CD4-positive, alpha-beta memory T cell (primary cell): Measurements from ENCODE around the gene CXCL9. TPM values are rescaled to one million over a fixed set of nuclear protein-coding genes. Genes with fewer than 3 reads are reported as not detected.

Experiments
- CTCF ChIA-PET: fragments of 350-600 bp; sonication (Branson Sonifier 250); formaldehyde crosslinking; loops from one replicate; lab custom pipeline; 2021; ENCODE audit warnings: inconsistent platforms; ENCODE audit not compliant: partially characterized antibody; lab: Charles Lee
- POLR2A ChIA-PET: fragments of 350-600 bp; sonication (Branson Sonifier 250); formaldehyde crosslinking; loops from one replicate; lab custom pipeline; 2021; ENCODE audit not compliant: partially characterized antibody; lab: Charles Lee
- DNase-seq, 5 donors: peaks; one replicate each; pipeline versions ENCODE4 v3.0.0 to v3.0.0-alpha.2; 2020 to 2022; ENCODE audit warnings: mixed read lengths in 1 of 5
- H3K27ac ChIP-seq: one replicate; pipeline ENCODE4 v1.7.0; 2013; ENCODE audit warnings: low read depth, low read length
- H3K27me3 ChIP-seq: 2 replicates; pipeline ENCODE4 v1.7.0; 2013; ENCODE audit warnings: mild to moderate bottlenecking, low read length, moderate library complexity; ENCODE audit not compliant: insufficient read depth
- H3K36me3 ChIP-seq: 2 replicates; pipeline ENCODE4 v1.7.0; 2013; ENCODE audit warnings: mild to moderate bottlenecking, low read length, moderate library complexity; ENCODE audit not compliant: insufficient read depth
- H3K4me1 ChIP-seq: 2 replicates; pipeline ENCODE4 v1.7.0; 2013; ENCODE audit warnings: mild to moderate bottlenecking, low read length, moderate library complexity; ENCODE audit not compliant: insufficient read depth
- H3K4me3 ChIP-seq, 2 donors: one replicate each; pipeline ENCODE4 v1.7.0; 2013; ENCODE audit warnings: low read length in 2 of 2, mild to moderate bottlenecking in 1 of 2
- H3K9me3 ChIP-seq, 2 donors: one replicate each; pipeline ENCODE4 v1.7.0; 2013; ENCODE audit warnings: low read length in 2 of 2, control low read depth in 1 of 2; ENCODE audit not compliant: control insufficient read depth in 1 of 2
- H3K27ac Mint-ChIP-seq, 7 donors: one replicate each; pipeline ENCODE4 v1.8.0; 2020 to 2021; ENCODE audit warnings: mixed read lengths in 7 of 7, mild to moderate bottlenecking in 6 of 7, inconsistent platforms in 3 of 7, moderate library complexity in 3 of 7
- H3K27me3 Mint-ChIP-seq, 2 donors: one replicate each; pipeline ENCODE4 v1.8.0; 2020 to 2021; ENCODE audit warnings: mixed read lengths in 2 of 2
- H3K36me3 Mint-ChIP-seq, 2 donors: one replicate each; pipeline ENCODE4 v1.8.0; 2020 to 2021; ENCODE audit warnings: mixed read lengths in 2 of 2, inconsistent platforms in 1 of 2, mild to moderate bottlenecking in 1 of 2
- H3K4me1 Mint-ChIP-seq, 4 donors: one replicate each; pipeline ENCODE4 v1.8.0; 2020 to 2021; ENCODE audit warnings: mixed read lengths in 4 of 4, mild to moderate bottlenecking in 1 of 4
- H3K4me3 Mint-ChIP-seq, 8 donors: one replicate each; pipeline ENCODE4 v1.8.0; 2020 to 2021; ENCODE audit warnings: mixed read lengths in 8 of 8, mild to moderate bottlenecking in 7 of 8, moderate library complexity in 6 of 8, inconsistent platforms in 3 of 8
- H3K9me3 Mint-ChIP-seq, 8 donors: one replicate each; pipeline ENCODE4 v1.8.0; 2020 to 2021; ENCODE audit warnings: mixed read lengths in 8 of 8, mild to moderate bottlenecking in 5 of 8, inconsistent platforms in 3 of 8, moderate library complexity in 1 of 8
- intact Hi-C: fragments of 100-400 bp; cut with micrococcal nuclease; formaldehyde crosslinking; loops from one replicate; pipeline ENCODE4 v1.15.1; 2023
- polyA plus RNA-seq, 2 donors: library from polyadenylated mRNA; unstranded; fragments of 300-500 nt; fragmentation: Illumina TruSeq; gene quantifications; one replicate each; pipeline ENCODE4 v1.2.3, GENCODE V29; 2021
- total RNA-seq, 2 experiments: library from RNA; stranded (reverse); gene quantifications; one replicate each; pipeline ENCODE4 v1.2.3, GENCODE V29; 2021

The CXCL9 gene
- total and polyA plus RNA-seq, 4 experiments from 2014 or later = 0.58 to 1.4 TPM; not detected in 2

DNA sequence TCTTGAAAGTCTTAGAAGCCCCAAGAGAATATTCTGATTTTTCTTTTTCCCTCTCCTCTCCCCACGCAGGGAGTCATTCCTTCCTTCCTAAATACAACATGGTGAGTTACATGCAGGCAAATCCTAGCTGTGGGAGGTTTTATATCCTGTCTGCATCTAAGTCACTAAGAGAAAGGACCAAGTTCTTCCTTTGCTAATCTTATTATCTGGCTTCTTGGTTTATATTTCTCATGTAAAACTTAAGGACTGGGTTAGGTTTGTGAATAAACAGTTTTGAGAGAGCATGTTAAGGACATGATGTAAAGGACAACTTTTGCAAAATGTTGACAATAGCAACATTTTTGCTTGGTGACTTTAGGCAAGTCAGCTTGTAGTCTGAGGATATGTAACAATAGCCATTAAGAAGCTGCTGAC lies 5.1 kb upstream of the CXCL9 start:
- DNase-seq = no peak
- no peaks in the 10 kb centered on the region for H3K9me3 ChIP-seq
- H3K9me3 Mint-ChIP-seq = no peaks in the 10 kb centered on the region
- H3K4me3 ChIP-seq = no peak overlapping the region
- H3K36me3 ChIP-seq = no peaks in the 10 kb centered on the region
- H3K36me3 Mint-ChIP-seq = no peaks in the 10 kb centered on the region
- H3K27ac ChIP-seq = no peak overlapping the region
- CTCF ChIA-PET = no interaction called here
- H3K27me3 ChIP-seq = no peaks in the 10 kb centered on the region
- POLR2A ChIA-PET = no interaction called here
- H3K27me3 Mint-ChIP-seq = peaks cover 0 to 3% of the 10 kb centered on the region in 2 donors
- H3K4me1 ChIP-seq = no peaks in the 10 kb centered on the region
- intact Hi-C loops = no loop called here
- H3K4me1 Mint-ChIP-seq = no peaks in the 10 kb centered on the region
- H3K27ac Mint-ChIP-seq = no peak overlapping the region
- H3K4me3 Mint-ChIP-seq = no peak overlapping the region

DNA sequence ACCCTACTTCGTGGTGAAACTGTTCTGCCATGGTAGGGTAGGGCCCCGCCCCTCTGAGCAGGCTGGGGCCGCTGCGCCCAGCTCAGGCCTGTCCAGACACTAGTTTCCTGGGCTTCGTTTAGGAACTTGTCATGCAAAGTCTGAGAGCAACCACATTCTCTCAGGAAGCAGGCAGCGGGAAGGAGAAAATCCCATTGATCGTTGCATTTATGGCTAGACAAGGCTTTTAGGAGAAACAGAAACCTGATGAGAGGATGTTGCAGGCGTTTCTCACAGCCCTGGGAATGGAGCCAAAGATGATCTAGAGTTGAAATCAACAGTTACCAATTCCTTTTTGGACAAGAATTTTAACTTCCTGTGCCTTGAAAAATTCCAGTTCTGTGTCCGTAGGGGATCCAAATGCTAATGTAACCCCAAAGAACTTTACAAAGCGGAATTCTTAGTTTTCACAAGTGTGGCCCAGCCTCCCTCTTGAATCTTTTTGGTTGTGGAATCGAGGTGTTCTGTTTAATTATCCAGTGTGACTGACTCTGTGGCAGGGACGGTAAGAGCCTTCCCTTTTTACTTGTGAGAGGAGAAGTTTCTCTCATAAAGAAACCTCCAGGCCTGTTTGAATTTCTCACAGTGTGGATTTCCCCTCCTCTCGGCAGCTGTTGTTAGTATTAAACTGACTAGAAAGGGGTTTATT lies 4.5 kb upstream of the CXCL9 start:
- Mint-ChIP-seq H3K36me3 (no peaks in the 10 kb centered on the region), H3K27me3 (peaks cover 3% of the 10 kb centered on the region in 2 donors), H3K9me3 (no peaks in the 10 kb centered on the region), H3K4me3 (no peak overlapping the region), H3K27ac (no peak overlapping the region), H3K4me1 (no peaks in the 10 kb centered on the region)
- Histone ChIP-seq H3K4me3 (no peak overlapping the region), H3K4me1 (no peaks in the 10 kb centered on the region), H3K36me3 (no peaks in the 10 kb centered on the region), H3K9me3 (no peaks in the 10 kb centered on the region), H3K27ac (no peak overlapping the region), H3K27me3 (no peaks in the 10 kb centered on the region)
- intact Hi-C loops = no loop called here
- no peak for DNase-seq
- POLR2A ChIA-PET = no interaction called here
- CTCF ChIA-PET = no interaction called here

DNA sequence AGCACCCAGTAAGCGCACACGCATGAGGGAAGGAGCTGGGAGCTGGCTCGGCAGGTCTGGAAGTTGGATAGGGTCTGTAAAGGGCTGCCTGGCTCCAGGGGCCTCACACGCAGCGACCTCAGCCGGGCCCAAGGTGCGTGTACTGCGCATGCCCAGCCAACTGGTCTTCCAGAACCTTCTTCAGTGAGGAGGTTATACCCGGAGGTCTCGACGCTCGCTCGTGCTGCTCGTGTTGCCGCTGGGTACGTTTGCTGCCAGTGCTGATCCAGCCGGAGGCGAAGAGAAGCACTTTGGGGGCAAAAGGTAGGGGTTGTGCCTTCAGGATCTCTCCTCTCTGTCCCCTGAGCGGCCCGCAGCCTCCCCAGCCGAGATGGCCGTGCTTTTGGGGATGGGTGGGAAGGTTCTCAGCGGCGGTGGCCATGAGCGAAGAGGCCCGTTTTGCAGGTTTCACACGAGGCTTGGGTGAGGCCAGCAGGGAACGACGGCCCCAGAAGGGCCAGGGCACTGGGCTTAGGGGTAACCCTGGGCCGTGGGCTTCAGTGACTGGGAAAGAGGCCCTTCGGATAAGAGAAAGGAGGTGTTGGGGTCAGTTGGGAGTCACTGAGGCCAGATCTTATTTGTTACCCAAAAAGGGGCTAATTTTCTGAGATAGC lies 3.8 kb upstream of the CXCL9 start:
- Mint-ChIP-seq H3K4me1 (no peaks in the 10 kb centered on the region), H3K27me3 (peaks cover 3 to 4% of the 10 kb centered on the region in 2 donors), H3K27ac (no peak overlapping the region), H3K9me3 (no peaks in the 10 kb centered on the region), H3K4me3 (no peak overlapping the region), H3K36me3 (no peaks in the 10 kb centered on the region)
- ChIA-PET CTCF (interaction anchor here (2.9 kb wide), 1 partner anchor 16 kb away, joined by 11 read pairs; no protein-coding TSS in a partner anchor), POLR2A (no interaction called here)
- Histone ChIP-seq H3K27me3 (no peaks in the 10 kb centered on the region), H3K9me3 (no peaks in the 10 kb centered on the region), H3K36me3 (no peaks in the 10 kb centered on the region), H3K27ac (no peak overlapping the region), H3K4me1 (no peaks in the 10 kb centered on the region), H3K4me3 (no peak overlapping the region)
- no peak for DNase-seq
- intact Hi-C loops = no loop called here

DNA sequence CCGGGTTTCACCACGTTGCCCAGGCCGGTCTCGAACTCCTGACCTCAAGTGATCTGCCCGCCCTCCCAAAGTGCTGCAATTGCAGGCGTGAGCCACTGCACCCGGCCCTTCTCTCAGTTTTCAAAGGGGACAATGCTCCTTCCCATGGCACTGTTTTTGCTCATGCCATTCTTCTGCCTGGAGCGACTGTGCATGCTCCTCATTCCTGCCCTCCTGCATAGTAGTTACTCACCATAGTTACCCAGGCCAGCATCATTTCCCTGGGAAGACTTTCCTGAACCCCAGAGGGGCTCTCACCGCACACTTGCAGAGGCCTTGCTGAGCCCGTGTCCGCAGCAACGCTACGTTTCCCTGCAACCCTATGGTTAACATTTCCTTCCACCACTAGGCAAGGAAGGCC lies 3.3 kb upstream of the CXCL9 start:
- H3K27ac Mint-ChIP-seq = no peak overlapping the region
- no peaks in the 10 kb centered on the region for H3K36me3 Mint-ChIP-seq
- no peaks in the 10 kb centered on the region for H3K9me3 Mint-ChIP-seq
- H3K4me3 ChIP-seq = no peak overlapping the region
- intact Hi-C loops = no loop called here
- H3K4me1 ChIP-seq = no peaks in the 10 kb centered on the region
- H3K27me3 ChIP-seq = no peaks in the 10 kb centered on the region
- H3K4me3 Mint-ChIP-seq = no peak overlapping the region
- DNase-seq = no peak
- peaks cover 6 to 8% of the 10 kb centered on the region in 2 donors for H3K27me3 Mint-ChIP-seq
- ChIA-PET POLR2A (no interaction called here), CTCF (interaction anchor here (0.6 to 2.9 kb wide), 2 partner anchors 15 to 29 kb away, joined by 3 to 11 read pairs; no protein-coding TSS in a partner anchor)
- H3K4me1 Mint-ChIP-seq = no peaks in the 10 kb centered on the region
- H3K27ac ChIP-seq = no peak overlapping the region
- H3K9me3 ChIP-seq = no peaks in the 10 kb centered on the region
- H3K36me3 ChIP-seq = no peaks in the 10 kb centered on the region

DNA sequence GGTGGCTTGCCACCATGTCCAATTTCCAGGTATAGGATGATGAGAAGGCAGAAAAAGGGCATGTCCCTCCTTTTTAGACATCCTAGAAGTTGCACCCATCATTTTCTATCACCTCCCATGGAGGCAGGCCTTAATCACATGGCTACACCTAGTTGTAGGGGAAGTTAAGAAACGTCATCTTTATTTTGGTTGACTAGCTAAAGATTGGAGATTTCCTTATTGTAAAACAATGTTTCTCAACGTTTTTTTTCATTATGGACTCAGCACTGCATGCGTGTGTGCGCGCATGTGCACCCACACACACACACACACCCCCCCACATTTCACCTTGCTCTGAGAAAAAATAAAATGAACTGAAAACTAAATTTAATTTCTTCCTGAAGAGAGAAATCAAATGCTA lies 2.0 kb upstream of the CXCL9 start:
- H3K27ac Mint-ChIP-seq = no peak overlapping the region
- Histone ChIP-seq H3K4me1 (no peaks in the 10 kb centered on the region), H3K4me3 (no peak overlapping the region), H3K27ac (no peak overlapping the region), H3K9me3 (no peaks in the 10 kb centered on the region), H3K36me3 (no peaks in the 10 kb centered on the region), H3K27me3 (no peaks in the 10 kb centered on the region)
- no peaks in the 10 kb centered on the region for H3K4me1 Mint-ChIP-seq
- no peaks in the 10 kb centered on the region for H3K9me3 Mint-ChIP-seq
- no peaks in the 10 kb centered on the region for H3K36me3 Mint-ChIP-seq
- DNase-seq = no peak
- intact Hi-C loops = no loop called here
- no peak overlapping the region for H3K4me3 Mint-ChIP-seq
- ChIA-PET POLR2A (no interaction called here), CTCF (interaction anchor here (0.7 to 2.9 kb wide), 3 partner anchors 14 to 93 kb away, joined by 3 to 11 read pairs (median 4); no protein-coding TSS in a partner anchor)
- H3K27me3 Mint-ChIP-seq = peaks cover 6 to 8% of the 10 kb centered on the region in 2 donors

DNA sequence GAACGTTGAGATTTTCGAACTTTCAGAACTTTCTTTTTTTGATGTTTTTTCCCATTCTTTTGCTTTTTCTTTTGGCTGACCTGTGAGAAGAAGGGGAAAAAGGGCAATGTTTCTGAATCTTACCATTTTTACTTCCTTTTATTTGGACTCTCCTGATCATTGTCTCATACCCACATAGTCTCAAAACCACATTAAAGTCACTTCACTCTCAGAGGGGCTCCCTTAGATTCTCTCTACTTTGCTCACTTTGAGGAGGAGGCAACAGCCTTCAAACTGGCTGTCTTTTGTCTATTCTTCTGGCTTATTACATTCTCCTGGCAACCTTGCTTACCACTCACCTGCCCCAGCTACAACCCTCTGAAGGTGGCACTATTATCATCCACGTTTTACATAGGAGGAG lies 3.7 kb downstream of the CXCL9 start:
- ChIA-PET POLR2A (no interaction called here), CTCF (no interaction called here)
- H3K4me3 ChIP-seq = no peak overlapping the region
- Mint-ChIP-seq H3K4me3 (no peak overlapping the region), H3K27ac (no peak overlapping the region), H3K4me1 (no peaks in the 10 kb centered on the region), H3K27me3 (peaks cover 3 to 16% of the 10 kb centered on the region in 2 donors), H3K9me3 (no peaks in the 10 kb centered on the region), H3K36me3 (no peaks in the 10 kb centered on the region)
- no peak overlapping the region for H3K27ac ChIP-seq
- H3K4me1 ChIP-seq = no peaks in the 10 kb centered on the region
- H3K36me3 ChIP-seq = no peaks in the 10 kb centered on the region
- no peaks in the 10 kb centered on the region for H3K27me3 ChIP-seq
- intact Hi-C loops = no loop called here
- no peaks in the 10 kb centered on the region for H3K9me3 ChIP-seq
- no peak for DNase-seq

DNA sequence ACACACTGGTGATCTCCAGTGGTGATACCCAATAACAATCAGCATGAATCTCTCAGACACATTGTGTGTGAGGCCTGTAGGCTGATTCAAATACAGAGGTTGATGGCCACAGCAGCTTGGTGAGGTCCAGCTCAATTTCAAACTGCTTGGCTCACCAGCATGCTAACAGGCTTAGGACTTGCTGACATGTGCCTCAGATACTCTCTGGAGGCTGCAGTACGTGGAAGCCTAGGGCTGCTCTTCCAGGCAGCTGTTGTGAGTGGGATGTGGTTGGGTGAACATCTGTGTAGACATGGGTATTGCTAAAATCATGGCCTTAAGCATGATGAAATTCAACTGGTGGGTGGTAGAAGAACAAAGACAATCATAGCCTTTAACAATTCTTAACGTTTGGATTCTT lies 4.3 kb downstream of the CXCL9 start:
- Mint-ChIP-seq H3K4me1 (no peaks in the 10 kb centered on the region), H3K36me3 (no peaks in the 10 kb centered on the region), H3K27me3 (peaks cover 3 to 16% of the 10 kb centered on the region in 2 donors), H3K4me3 (no peak overlapping the region), H3K27ac (no peak overlapping the region), H3K9me3 (no peaks in the 10 kb centered on the region)
- DNase-seq = no peak
- Histone ChIP-seq H3K27ac (no peak overlapping the region), H3K36me3 (no peaks in the 10 kb centered on the region), H3K27me3 (no peaks in the 10 kb centered on the region), H3K4me1 (no peaks in the 10 kb centered on the region), H3K9me3 (no peaks in the 10 kb centered on the region), H3K4me3 (no peak overlapping the region)
- ChIA-PET CTCF (no interaction called here), POLR2A (no interaction called here)
- intact Hi-C loops = no loop called here
